CD4-positive, alpha-beta T cell treated with Interleukin-6 at 100 ng/mL for 8 hours (primary cell): Measurements from ENCODE around the gene ATP11B.
"Not testable (repeated sequence)": the region's sequence is repeated elsewhere in the genome, so short reads cannot be mapped to it uniquely, and the experiment has no call there.

ENCODE experiments used
- DNase-seq: peaks from one replicate; pipeline ENCODE4 v3.0.0-alpha.2; 2020; ENCODE audit warnings: mixed read lengths, low spot score

Gene ATP11B

GRCh38 chr3:182795389-182795782 is 2.1 kb downstream of the ATP11B start:
- peak; percentile 70 for DNase-seq

- DNase-seq = no peak
These were observed 3.0 kb downstream of the ATP11B start for GRCh38 chr3:182796310-182796709.

GRCh38 chr3:182797876-182798275 is 4.6 kb downstream of the ATP11B start:
- DNase-seq = no peak

GRCh38 chr3:182799143-182799542 is 5.8 kb downstream of the ATP11B start:
- DNase-seq = not testable (repeated sequence)

- DNase-seq = no peak
These were observed 7.2 kb downstream of the ATP11B start for GRCh38 chr3:182800508-182800907.

GRCh38 chr3:182802413-182803390 is 9.4 kb downstream of the ATP11B start:
- no peak for DNase-seq

- DNase-seq = no peak
These were observed 10.3 kb downstream of the ATP11B start for GRCh38 chr3:182803596-182803995.

GRCh38 chr3:182807061-182807460 is 13.8 kb downstream of the ATP11B start:
- DNase-seq = no peak

GRCh38 chr3:182808041-182808770 is 14.9 kb downstream of the ATP11B start:
- DNase-seq = no peak

GRCh38 chr3:182809531-182809930 is 16.2 kb downstream of the ATP11B start:
- DNase-seq = no peak

GRCh38 chr3:182810574-182811268 is 17.4 kb downstream of the ATP11B start:
- DNase-seq = no peak

GRCh38 chr3:182811269-182811596 is 17.9 kb downstream of the ATP11B start:
- DNase-seq = no peak

GRCh38 chr3:182812123-182812522 is 18.8 kb downstream of the ATP11B start:
- no peak for DNase-seq

- no peak for DNase-seq
These were observed 21.2 kb downstream of the ATP11B start for GRCh38 chr3:182814419-182815062.

GRCh38 chr3:182816181-182816580 is 22.9 kb downstream of the ATP11B start:
- no peak for DNase-seq

- no peak for DNase-seq
These were observed 25.1 kb downstream of the ATP11B start for GRCh38 chr3:182818296-182818978.

GRCh38 chr3:182821221-182821981 is 28.1 kb downstream of the ATP11B start:
- DNase-seq = no peak

- not testable (repeated sequence) for DNase-seq
These were observed 29.0 kb downstream of the ATP11B start for GRCh38 chr3:182822260-182822659.

GRCh38 chr3:182824957-182825356 is 31.7 kb downstream of the ATP11B start:
- no peak for DNase-seq

GRCh38 chr3:182829761-182830405 is 36.6 kb downstream of the ATP11B start:
- no peak for DNase-seq
